ENCODE results near the gene DMXL1.
"Not testable (repeated sequence)": the region's sequence is repeated elsewhere in the genome, so short reads cannot be mapped to it uniquely, and the experiment has no call there.

DMXL1 gene

DNA sequence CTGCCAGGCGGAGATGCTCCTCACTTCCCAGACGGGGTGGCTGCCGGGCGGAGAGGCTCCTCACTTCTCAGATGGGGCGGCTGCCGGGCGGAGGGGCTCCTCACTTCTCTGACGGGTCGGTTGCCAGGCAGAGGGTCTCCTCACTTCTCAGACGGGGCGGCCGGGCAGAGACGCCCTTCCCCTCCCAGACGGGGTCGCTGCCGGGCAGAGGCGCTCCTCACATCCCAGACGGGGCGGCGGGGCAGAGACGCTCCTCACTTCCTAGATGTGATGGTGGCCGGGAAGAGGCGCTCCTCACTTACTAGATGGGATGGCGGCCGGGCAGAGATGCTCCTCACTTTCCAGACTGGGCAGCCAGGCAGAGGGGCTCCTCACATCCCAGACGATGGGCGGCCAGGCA lies 51.6 kb downstream of the DMXL1 start:
- not testable (repeated sequence) for DNase-seq (ENCODE audit: low spot score)

DNA sequence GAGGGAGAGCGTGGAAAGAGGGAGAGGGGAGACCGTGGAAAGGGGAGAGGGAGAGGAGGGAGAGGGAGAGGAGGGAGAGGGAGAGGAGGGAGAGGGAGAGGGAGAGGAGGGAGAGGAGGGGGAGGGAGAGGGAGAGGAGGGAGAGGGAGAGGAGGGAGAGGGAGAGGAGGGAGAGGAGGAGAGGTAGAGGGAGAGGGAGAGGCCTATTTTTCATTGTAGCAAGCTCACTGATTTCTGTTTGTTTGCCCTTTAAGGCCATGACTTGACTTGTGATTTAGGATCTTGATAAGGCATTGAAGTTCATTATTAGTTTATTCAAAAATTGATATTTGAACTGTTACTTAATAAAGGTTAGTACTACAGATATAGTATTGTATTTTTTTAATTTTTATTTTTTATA lies 52.4 kb downstream of the DMXL1 start:
- no peak for DNase-seq (ENCODE audit: low spot score)

DNA sequence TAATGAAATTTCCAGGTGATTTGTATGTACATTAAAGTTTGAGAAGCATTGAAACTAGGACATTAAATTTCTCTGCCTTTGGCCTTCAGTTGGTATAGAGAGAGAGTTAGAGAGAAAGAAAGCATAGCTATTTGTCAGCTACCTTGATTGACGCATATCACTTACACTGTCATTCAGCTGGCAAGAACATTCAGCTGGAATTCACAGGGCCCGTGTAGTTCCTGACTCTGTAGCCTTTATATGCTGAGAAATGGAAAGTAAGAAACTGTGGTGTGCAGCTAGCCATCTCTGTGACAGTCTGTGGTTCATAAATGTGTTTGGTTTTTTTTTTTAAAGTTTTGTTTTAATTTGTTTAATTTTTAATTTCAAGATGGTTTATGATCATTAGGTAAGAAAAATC lies 58.9 kb downstream of the DMXL1 start:
- no peak for DNase-seq (ENCODE audit: low spot score)

DNA sequence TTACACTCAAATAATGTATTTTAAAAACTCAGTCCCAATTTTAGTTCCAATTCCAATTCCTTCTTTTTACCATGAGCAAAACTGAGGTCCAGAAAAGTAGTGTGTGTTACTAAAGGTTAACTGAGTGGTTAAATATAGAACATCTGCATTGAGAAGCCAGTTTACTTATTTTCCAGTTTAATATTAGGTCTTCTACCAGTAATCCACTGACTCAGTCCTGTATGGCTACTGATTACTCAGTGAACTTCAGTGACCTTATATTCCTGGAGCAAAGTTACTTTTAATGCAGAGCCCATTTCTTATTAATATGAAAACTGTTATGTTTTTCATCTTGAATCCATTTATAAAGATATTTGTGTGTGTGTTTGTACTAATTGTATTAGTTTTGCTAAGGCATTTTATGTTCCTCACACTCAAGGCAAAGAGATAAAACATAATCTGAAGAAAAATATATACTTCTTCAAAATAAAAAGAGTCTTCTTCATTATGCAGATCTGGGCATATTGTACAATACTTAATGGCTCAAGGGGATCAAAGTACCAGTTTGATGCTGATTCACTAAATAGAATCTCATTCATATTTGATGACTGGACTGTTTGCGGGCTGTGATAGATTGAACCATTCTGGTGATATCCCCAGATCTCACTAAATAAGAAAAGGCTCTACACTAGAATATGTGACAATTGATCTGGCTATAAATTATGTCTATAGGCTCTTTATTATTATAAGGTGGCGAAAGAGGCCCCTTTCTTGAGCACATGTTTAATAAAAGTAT lies 60.8 kb downstream of the DMXL1 start:
- DNase-seq (ENCODE audit: low spot score), result no peak

DNA sequence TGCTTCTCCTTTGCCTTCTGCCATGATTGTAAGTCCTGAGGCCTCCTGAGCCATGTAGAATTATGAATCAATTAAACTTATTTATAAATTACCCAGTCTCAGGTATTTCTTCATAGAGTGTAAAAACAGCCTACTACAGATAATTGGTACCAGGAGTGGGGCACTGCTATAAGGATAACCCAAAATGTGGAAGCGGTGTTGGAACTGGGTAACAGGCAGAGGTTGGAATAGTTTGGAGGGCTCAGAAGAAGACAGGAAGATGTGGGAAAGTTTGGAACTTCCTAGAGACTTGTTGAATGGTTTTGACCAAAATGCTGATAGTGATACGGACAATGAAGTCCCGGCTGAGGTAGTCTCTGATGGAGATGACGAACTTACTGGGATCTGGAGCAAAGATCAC lies 64.9 kb downstream of the DMXL1 start:
- not testable (repeated sequence) for DNase-seq (ENCODE audit: low spot score)

DNA sequence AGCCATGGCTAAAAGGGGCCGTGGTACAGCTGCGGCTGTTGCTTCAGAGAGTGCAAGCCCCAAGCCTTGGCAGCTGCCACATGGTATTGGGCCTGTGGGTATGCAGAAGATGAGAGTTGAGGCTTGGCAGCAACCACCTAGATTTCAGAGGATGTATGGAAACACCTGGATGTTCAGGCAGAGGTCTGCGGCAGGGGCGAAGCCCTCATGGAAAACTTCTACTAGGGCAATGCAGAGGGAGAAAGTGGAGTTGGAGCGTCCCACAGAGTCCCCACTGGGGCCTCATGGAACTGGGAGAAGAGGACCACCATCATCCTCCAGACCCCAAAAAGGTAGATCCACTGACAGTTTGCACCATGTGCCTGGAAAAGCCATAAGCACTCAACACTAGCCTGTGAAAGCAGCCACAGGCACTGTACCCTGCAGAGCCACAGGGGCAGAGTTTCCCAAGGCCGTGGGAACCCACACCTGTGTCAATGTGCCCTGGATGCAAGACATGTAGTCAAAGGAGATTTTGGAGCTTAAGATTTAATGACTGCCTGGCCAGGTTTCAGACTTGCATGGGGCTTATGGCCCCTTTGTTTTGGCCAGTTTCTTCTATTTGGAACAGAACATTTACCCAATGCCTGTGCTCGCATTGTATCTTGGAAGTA lies 65.9 kb downstream of the DMXL1 start:
- no peak for DNase-seq (ENCODE audit: low spot score)

DNA sequence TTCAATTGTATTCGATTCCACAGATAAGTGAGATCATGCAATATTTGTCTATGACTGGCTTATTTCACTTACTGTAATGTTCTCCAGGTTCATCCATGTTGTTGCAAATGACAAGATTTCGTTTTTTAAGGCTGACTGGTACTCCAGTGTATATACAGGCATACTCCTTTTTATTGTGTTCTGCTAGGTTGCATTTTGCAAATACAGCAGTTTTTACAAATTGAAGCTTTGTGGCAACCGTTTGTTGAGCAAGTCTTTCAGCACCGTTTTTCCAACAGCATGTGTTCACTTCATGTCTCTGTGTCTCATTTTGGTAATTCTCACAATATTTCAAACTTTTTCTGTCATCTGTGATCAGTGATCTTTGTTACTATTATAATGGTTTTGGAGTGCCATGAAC lies 82.7 kb downstream of the DMXL1 start:
- DNase-seq (ENCODE audit: low spot score), result no peak

DNA sequence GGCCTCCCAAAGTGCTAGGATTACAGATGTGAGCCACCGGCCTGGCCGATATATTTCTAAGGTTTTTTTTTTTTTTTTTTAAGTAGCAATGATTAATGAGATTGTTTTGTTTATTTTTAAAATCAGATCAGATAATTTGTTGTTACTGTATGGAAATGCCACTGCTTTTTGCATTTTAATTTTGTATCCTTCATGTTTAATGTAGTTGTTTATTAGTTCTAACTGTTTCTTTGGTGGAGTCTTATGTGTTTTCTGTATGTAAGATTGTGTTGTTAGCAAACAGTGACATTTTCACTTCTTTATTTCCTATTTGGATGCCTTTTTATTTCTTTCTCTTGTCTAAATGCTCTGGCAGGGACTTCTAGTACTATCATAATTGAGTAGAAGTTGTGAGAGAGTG lies 87.3 kb downstream of the DMXL1 start:
- no peak for DNase-seq (ENCODE audit: low spot score)

DNA sequence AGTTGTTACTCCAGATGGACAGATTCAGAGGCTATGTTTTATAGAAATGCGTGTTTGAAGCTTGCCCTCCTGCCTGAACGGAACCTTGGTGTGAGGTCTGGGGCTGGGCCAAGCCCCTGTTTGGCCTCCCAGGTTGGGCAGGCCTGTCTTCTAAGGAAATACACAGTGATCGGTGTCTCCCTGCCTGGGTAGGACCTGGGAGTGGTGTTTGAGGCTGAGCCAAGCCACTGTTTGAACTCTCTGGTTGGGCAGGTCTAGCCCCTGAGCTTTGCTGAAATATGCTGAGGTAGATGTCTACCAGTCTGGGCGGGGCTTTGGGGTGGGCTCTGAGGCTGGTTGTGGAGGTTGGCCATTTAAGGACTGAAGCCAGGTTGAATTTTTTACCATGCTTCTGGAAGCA lies 90.5 kb downstream of the DMXL1 start:
- no peak for DNase-seq (ENCODE audit: low spot score)

DNA sequence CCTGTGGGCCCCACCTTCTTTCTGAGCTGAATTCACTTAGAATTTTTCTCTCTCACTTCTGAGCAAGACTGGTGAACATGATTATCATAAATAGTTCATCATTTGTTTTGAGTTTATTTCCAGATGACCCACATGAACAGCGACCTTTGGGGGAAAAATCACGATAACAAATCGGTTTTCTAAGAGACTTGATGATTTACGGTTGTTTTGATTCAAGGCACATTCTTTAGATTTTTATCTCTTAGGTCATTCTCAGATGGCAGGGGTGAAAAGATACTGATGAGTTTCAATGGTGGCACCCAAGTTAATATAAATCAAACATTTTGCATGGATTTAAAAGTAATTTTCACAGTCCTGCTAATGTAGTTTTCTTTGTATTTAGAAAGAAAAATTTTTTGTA lies 95.1 kb downstream of the DMXL1 start:
- no peak for DNase-seq (ENCODE audit: low spot score)

DNA sequence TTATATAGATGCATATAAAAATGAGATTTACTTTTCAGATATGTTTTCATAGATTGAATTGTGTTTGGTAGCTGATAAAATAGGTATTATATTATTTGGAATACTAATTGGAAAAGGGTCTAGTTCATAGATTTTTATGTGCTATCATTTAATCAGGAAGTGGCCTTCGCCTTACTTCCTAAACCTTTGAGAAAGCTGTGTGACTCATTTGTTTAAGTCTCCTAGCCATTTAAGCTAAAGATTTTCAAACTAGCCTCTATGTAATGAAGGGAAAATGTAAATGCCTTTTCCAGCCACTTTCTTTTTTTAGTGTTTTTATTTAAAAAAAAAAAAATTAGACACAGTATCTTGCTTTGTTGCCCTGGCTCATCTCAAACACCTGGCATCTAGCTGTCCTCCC lies 97.5 kb downstream of the DMXL1 start:
- no peak for DNase-seq (ENCODE audit: low spot score)

DNA sequence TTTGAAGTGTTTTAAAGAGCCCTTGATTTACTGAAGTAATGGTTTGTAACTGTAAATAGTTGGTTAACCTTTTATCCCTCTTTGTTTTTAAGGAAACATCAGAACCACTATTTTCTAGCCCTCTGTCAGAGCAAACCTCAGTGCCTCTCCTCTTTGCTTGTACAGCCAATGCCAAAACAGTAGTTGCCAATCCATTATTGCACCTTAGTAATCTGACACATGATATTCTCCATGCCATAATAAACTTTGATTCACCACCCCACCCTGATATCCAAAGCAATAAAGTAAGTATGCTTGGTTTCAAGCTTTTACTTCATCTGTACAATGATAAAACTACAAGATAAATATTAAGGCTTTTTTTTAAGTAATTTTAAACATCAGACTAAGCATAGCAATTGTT lies 100.8 kb downstream of the DMXL1 start:
- no peak for DNase-seq (ENCODE audit: low spot score)

DNA sequence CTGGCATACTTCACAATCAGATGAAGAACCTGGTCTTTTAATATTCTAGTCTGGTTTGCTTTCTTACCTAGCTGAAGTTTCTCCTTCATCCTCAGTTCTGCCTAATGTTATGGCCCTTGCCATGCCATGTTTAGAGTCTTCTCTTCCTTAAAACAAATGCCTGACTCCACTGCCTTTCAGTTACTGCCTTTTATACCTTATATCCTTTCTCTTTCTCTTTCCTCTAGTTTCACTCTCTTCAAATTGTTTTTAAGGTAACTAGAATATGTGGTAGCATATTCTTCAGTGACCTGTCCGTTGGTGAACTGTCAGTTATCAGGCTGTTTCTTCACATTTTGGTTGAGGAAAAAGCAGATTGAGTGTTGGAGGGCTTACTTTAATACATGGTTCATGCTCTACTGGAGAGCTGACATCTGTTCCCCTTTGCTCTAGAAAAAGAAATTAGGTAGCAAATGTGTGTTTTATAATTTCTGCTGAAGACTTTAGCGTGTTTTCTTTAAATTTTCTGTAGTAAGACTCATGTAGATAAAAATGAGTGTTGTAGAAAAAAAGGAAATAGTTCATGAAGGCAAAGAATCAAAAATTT lies 103.8 kb downstream of the DMXL1 start:
- no peak for DNase-seq (ENCODE audit: low spot score)

DNA sequence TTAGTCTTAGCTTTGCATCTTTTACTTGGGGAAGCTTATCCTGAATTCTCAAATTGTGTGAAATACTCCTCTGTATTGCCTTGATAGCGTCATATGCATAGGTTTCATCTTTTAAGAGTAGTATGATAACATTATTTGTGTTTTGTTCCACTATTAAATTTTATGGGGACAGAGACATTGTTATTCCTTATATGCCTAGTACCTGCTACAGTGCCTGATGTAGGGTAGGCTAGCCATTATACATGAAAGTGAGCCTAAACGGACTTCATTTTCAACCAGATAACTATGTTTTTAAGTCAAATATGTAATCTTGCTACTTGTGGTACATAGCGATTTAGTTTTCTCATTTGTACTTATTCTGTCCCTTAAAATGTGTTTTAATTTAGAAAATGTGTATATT lies 105.9 kb downstream of the DMXL1 start:
- DNase-seq (ENCODE audit: low spot score), result no peak

DNA sequence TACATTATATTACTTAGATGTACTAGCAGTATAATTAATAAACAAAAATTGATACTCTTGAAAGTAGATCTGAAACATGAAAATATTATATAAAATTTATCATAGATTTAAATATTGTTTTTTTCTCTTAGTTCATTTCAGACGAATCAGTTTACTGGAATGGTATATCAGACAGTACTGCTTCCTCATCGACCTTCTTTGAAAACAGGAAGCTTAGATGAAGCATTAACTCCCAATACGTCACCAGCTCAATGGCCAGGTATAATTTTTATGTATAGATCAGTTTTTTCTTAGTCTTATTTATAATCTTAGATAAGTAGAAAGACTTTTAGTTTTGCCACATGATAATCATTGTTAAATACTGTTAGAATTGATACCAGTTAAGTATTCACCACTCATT lies 106.3 kb downstream of the DMXL1 start:
- no peak for DNase-seq (ENCODE audit: low spot score)

DNA sequence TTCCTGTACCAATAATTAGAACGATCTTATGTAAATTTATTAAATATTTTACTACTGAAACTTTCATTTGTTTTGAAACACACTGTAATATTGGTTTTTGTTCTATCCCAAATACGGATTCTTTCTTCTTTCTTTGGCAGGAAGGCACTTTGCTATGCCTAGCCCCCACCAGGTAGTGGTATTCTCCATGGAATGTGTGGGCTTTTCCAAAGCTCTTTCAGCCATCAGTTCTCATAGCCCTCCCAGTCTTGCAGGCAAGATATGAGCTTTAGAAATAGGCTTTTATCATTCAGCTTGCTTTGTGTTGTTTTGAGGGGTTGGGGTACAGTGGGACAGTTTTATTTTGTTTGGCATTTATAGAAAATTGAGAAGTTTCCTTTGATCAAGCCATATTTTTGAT lies 107.5 kb downstream of the DMXL1 start:
- DNase-seq (ENCODE audit: low spot score), result no peak

DNA sequence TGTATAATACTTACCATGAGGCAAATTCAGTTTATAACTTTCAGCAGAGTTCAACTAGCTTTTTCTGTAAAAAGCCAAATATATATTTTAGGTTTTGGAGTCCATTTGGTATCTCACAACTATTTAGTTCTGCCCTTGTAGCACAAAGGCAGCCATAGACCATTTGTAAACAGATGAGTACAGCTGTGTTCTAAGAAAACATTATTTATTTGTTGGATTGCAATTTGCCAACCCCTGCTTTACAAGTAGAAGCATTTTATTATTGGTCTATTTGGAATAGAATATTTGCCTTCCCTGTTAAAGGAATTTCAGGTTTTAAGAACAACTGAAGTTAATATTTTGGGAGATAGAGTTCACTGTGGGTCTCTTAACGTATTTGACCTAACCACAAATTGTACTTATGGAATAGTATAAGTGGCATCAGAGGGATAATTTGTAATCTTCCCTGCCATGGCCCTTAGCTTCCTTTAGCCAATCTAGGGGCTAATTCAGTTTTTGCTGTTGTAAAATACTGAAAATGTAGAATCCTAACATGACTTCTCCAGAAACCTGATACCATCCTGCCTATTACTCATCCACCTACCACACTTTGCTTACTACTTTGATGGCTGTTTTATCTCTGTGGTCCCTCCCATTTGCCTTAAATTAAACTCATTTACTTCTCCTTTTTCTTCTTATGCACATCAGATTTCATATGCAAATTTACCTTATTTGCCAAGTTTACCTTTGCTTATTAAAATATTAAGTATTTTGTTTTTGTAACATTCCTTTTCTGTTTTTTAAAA lies 109.2 kb downstream of the DMXL1 start:
- no peak for DNase-seq (ENCODE audit: low spot score)

DNA sequence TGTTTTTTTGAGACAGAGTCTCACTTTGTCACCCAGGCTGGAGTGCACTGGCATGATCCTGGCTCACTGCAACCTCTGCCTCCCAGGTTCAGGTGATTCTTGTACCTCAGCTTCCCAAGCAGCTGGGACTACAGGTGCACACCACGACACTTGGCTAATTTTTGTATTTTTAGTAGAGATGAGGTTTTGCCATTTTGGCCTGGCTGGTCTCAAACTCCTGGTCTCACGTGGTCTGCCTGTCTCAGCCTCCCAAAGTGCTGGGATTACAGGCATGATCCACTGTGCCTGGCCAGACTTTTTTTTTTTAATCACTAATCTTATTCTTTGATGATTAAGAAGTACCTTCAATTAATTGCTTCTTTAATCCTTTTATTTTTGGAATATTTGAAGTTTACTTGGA lies 114.6 kb downstream of the DMXL1 start:
- not testable (repeated sequence) for DNase-seq (ENCODE audit: low spot score)

DNA sequence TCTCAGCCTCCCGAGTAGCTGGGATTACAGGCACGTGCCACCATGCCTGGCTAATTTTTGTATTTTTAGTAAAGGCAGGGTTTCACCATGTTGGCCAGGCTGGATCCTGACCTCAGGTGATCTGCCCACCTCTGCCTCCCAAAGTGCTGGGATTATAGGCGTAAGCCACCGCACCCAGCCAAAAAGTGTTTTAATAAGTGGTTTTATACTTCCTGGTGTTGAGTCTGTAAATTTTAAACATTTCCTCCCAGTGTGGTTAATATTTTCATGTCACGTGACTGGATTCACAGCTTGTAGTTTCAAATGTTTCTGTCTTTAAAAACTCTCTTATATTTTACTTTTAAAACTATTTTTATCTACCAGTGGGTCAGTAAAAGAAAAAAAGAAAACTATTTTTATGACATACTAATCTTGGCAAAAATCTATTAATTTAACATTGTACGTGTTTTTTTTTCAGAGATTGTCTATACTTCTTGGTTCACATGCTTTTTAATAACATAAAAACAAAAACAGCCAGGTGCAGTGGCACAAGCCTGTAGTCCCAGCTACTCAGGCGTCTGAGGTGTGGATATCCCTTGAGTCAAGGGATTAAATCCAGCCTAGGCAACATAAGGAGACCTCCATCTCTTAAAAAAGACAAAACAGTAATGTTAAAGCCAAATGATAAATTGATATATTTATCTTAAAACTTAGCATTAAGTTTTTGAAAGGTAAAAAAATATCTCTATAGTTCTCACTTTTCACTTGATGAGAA lies 117.1 kb downstream of the DMXL1 start:
- DNase-seq (ENCODE audit: low spot score), result peak; percentile 17

DNA sequence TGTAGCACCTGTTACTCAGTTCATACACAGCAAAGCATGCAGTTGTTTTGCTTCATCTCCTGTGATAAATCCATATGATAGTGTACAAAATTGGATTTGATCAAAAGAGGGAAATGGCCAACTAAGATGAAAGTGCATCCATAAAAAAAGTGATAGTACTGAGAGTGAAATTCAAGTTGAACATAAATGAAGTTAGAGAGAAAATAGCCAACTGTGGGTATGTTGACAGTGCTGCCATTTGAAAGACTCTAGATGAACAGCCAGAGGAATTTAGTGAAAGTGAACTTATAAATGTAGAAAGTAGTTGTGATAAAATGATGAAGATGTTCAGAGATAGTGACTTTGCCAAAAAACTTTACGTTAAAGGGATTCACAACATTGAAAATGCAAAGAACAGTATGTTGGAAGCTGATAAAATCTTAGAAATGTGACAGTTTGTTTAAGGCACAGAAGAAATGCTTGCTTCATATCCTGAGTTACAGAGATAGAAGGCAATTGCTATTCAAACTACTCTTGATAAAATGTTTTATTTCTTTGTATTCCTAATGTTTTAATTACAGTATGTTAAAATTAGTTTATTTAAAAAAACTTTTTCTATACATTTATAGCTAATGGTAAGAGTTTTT lies 119.7 kb downstream of the DMXL1 start:
- no peak for DNase-seq (ENCODE audit: low spot score)

DNA sequence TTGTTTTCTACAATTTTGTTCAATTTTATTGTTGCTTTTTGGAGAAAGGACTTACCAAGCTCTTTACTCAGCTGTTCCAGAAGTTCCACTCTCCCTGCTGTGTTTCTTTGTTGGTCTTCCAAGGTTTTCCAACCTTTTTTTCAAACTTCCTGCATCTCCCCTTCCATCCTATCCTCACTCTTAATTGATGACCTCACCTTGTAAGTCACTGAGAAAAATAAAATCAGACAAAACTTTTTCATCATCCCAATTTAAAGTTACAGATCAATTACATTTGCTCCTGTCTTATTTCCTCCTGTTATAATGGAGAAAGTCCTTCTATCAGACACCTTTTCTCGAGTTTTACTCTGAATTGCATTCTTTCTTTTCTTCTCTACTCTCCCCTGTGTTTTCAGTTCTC lies 121.1 kb downstream of the DMXL1 start:
- DNase-seq (ENCODE audit: low spot score), result no peak

DNA sequence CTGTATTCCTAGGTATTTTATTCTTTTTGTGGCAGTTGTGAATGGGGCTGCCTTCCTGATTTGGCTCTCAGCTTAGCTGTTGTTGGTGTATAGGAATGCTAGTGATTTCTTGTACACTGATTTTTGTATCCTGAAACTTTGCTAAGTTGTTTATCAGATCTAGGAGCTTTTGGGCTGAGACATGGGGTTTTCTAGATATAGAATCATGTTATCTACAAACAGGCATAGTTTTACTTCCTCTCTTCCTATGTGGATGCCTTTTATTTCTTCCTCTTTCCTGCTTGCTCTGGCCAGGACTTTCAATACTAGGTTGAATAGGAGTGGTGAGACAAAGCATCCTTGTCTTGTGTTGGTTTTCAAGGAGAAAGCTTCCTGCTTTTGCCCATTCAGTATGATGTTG lies 129.9 kb downstream of the DMXL1 start:
- DNase-seq (ENCODE audit: low spot score), result no peak

Data from CD4-positive, alpha-beta T cell treated with Interleukin-6 at 100 ng/mL for 8 hours (primary cell).